Thymus (tissue), 11 donors: Measurements from ENCODE around the gene LPP. TPM values are rescaled to one million over a fixed set of nuclear protein-coding genes. Genes with fewer than 3 reads are reported as not detected.

Experiments
- DNase-seq, 9 donors: peaks; one replicate each; pipeline ENCODE4 v3.0.0-alpha.2; 2013; ENCODE audit warnings: low spot score in 9 of 9, low read depth in 6 of 9, missing footprints in 1 of 9
- H3K27ac ChIP-seq, 2 donors: one replicate each; pipeline ENCODE4 v1.5.1; 2013; ENCODE audit warnings: control low read depth in 1 of 2, low read depth in 1 of 2, low read length in 1 of 2, mild to moderate bottlenecking in 1 of 2, moderate library complexity in 1 of 2
- H3K27me3 ChIP-seq, 2 donors: one replicate each; pipeline ENCODE4 v1.5.1; 2013; ENCODE audit warnings: low read length in 1 of 2; ENCODE audit not compliant: control insufficient read depth in 2 of 2, insufficient read depth in 1 of 2
- H3K36me3 ChIP-seq, 2 donors: one replicate each; pipeline ENCODE4 v1.5.1; 2013; ENCODE audit warnings: low read length in 1 of 2, mild to moderate bottlenecking in 1 of 2, moderate library complexity in 1 of 2; ENCODE audit not compliant: control insufficient read depth in 2 of 2, insufficient read depth in 2 of 2
- H3K4me1 ChIP-seq, 2 donors: one replicate each; pipeline ENCODE4 v1.5.1; 2013; ENCODE audit warnings: low read length in 2 of 2; ENCODE audit not compliant: control insufficient read depth in 2 of 2, insufficient read depth in 2 of 2
- H3K4me3 ChIP-seq, 2 donors: one replicate each; pipeline ENCODE4 v1.5.1; 2013; ENCODE audit warnings: low read length in 2 of 2, control low read depth in 1 of 2, mild to moderate bottlenecking in 1 of 2
- H3K9me3 ChIP-seq, 2 donors: one replicate each; pipeline ENCODE4 v1.5.1; 2013; ENCODE audit warnings: low read length in 1 of 2, mild to moderate bottlenecking in 1 of 2; ENCODE audit not compliant: control insufficient read depth in 2 of 2, insufficient read depth in 1 of 2
- WGBS: extraction: QIAGEN DNeasy Blood & Tissue Kit; methylation state at CpG from one replicate; pipeline ENCODE4 v1.1.7; 2013; 5-methylcytosine and 5-hydroxymethylcytosine counted together
- polyA plus RNA-seq: library from polyadenylated mRNA; stranded (reverse); fragments of 200-250 nt; gene quantifications from one replicate; pipeline ENCODE4 v1.2.3, GENCODE V29; 2013
- total RNA-seq: library from RNA; stranded (reverse); fragments of 120-200 nt; gene quantifications from one replicate; pipeline ENCODE4 v1.2.4, GENCODE V29; 2013
- donor health status: healthy.

Gene LPP
- total and polyA plus RNA-seq, 2 donors = 6.5 to 9.2 TPM

GRCh38 chr3:188217011-188217463, 63.1 kb downstream of the LPP start:
- DNase-seq = peak; percentile 48 to 88 (median 67)
- Histone ChIP-seq H3K4me3 (no peak overlapping the region), H3K27me3 (no peaks in the 10 kb centered on the region), H3K36me3 (peaks cover 0 to 7% of the 10 kb centered on the region in 2 donors), H3K4me1 (peaks cover 41 to 61% of the 10 kb centered on the region in 2 donors), H3K27ac (peak overlapping the region; percentile 58 to 87), H3K9me3 (no peaks in the 10 kb centered on the region)
- 14% methylated on average over 4 of the region's 4 CpGs for WGBS

GRCh38 chr3:188217726-188218125, 63.8 kb downstream of the LPP start:
- no peaks in the 10 kb centered on the region for H3K9me3 ChIP-seq
- H3K36me3 ChIP-seq = peaks cover 0 to 7% of the 10 kb centered on the region in 2 donors
- peaks cover 41 to 59% of the 10 kb centered on the region in 2 donors for H3K4me1 ChIP-seq
- no peaks in the 10 kb centered on the region for H3K27me3 ChIP-seq
- peak in 1 of 9 donors; percentile 37 for DNase-seq
- H3K4me3 ChIP-seq = no peak overlapping the region
- WGBS = 75% methylated on average over 4 of the region's 4 CpGs
- peak overlapping the region in 1 of 2 donors; percentile 87 for H3K27ac ChIP-seq

GRCh38 chr3:188218603-188219002, 64.6 kb downstream of the LPP start:
- Histone ChIP-seq H3K36me3 (peaks cover 0 to 7% of the 10 kb centered on the region in 2 donors), H3K9me3 (no peaks in the 10 kb centered on the region), H3K27me3 (no peaks in the 10 kb centered on the region), H3K4me3 (no peak overlapping the region), H3K4me1 (peaks cover 36 to 54% of the 10 kb centered on the region in 2 donors), H3K27ac (no peak overlapping the region)
- no peak for DNase-seq
- 95% methylated on average over 1 of the region's 1 CpG for WGBS

- Histone ChIP-seq H3K27me3 (no peaks in the 10 kb centered on the region), H3K9me3 (no peaks in the 10 kb centered on the region), H3K36me3 (peaks cover 0 to 7% of the 10 kb centered on the region in 2 donors), H3K4me1 (peaks cover 33 to 52% of the 10 kb centered on the region in 2 donors), H3K4me3 (no peak overlapping the region), H3K27ac (no peak overlapping the region)
- 98% methylated on average over 5 of the region's 5 CpGs for WGBS
- DNase-seq = no peak
Observed at GRCh38 chr3:188219147-188219546, 65.2 kb downstream of the LPP start.

- WGBS = 99% methylated on average over 6 of the region's 6 CpGs
- H3K4me1 ChIP-seq = peaks cover 22 to 41% of the 10 kb centered on the region in 2 donors
- DNase-seq = no peak
Observed at GRCh38 chr3:188220097-188220788, 66.3 kb downstream of the LPP start.

GRCh38 chr3:188220988-188221818, 67.2 kb downstream of the LPP start:
- no peak overlapping the region for H3K27ac ChIP-seq
- peaks cover 0 to 3% of the 10 kb centered on the region in 2 donors for H3K36me3 ChIP-seq
- WGBS = 98% methylated on average over 11 of the region's 11 CpGs
- H3K4me1 ChIP-seq = peaks cover 19 to 33% of the 10 kb centered on the region in 2 donors
- DNase-seq = no peak
- no peaks in the 10 kb centered on the region for H3K27me3 ChIP-seq
- peaks cover 0 to 3% of the 10 kb centered on the region in 2 donors for H3K9me3 ChIP-seq
- H3K4me3 ChIP-seq = no peak overlapping the region

More at GRCh38 chr3:188220097-188220788, 66.3 kb downstream of the LPP start:
- no peak overlapping the region for H3K27ac ChIP-seq
- H3K36me3 ChIP-seq = peaks cover 0 to 3% of the 10 kb centered on the region in 2 donors
- no peak overlapping the region for H3K4me3 ChIP-seq
- H3K27me3 ChIP-seq = no peaks in the 10 kb centered on the region
- peaks cover 0 to 3% of the 10 kb centered on the region in 2 donors for H3K9me3 ChIP-seq

GRCh38 chr3:188223936-188224335, 70.0 kb downstream of the LPP start:
- Histone ChIP-seq H3K27me3 (no peaks in the 10 kb centered on the region), H3K27ac (no peak overlapping the region), H3K36me3 (peaks cover 5 to 7% of the 10 kb centered on the region in 2 donors), H3K9me3 (peaks cover 0 to 3% of the 10 kb centered on the region in 2 donors), H3K4me3 (no peak overlapping the region), H3K4me1 (peaks cover 3 to 15% of the 10 kb centered on the region in 2 donors)
- DNase-seq = no peak
- 98% methylated on average over 3 of the region's 3 CpGs for WGBS

- Histone ChIP-seq H3K27me3 (no peaks in the 10 kb centered on the region), H3K4me1 (peaks cover 3 to 11% of the 10 kb centered on the region in 2 donors), H3K9me3 (peaks cover 0 to 3% of the 10 kb centered on the region in 2 donors), H3K4me3 (no peak overlapping the region), H3K27ac (no peak overlapping the region), H3K36me3 (peaks cover 4 to 5% of the 10 kb centered on the region in 2 donors)
- DNase-seq = no peak
- 82% methylated on average over 3 of the region's 3 CpGs for WGBS
Observed at GRCh38 chr3:188227442-188227841, 73.5 kb downstream of the LPP start.

- H3K4me1 ChIP-seq = peaks cover 3 to 4% of the 10 kb centered on the region in 2 donors
- 89% methylated on average over 7 of the region's 7 CpGs for WGBS
- no peaks in the 10 kb centered on the region for H3K27me3 ChIP-seq
- H3K4me3 ChIP-seq = no peak overlapping the region
- DNase-seq = no peak
- no peak overlapping the region for H3K27ac ChIP-seq
- peaks cover 4 to 5% of the 10 kb centered on the region in 2 donors for H3K36me3 ChIP-seq
- peaks cover 0 to 3% of the 10 kb centered on the region in 2 donors for H3K9me3 ChIP-seq
Observed at GRCh38 chr3:188229177-188229576, 75.2 kb downstream of the LPP start.
